T-helper 17 cell (primary cell): ENCODE measurements around the gene CXCL10. TPM values are rescaled to one million over a fixed set of nuclear protein-coding genes. Genes with fewer than 3 reads are reported as not detected.

Experiments
- ATAC-seq: fragments of 150-1000 bp; cut with Tn5 transposase; 2 replicates; pipeline ENCODE4 v1.10.0; 2021; ENCODE audit warnings: mild to moderate bottlenecking, moderate library complexity
- DNase-seq, 3 donors: peaks; one replicate each; pipeline versions ENCODE4 v3.0.0 to v3.0.0-alpha.2; 2020 to 2021
- H3K9me3 ChIP-seq: one replicate; pipeline ENCODE4 v1.7.0; 2013; ENCODE audit warnings: low read length, mild to moderate bottlenecking; ENCODE audit not compliant: control insufficient read depth, poor library complexity, severe bottlenecking
- H3K27ac Mint-ChIP-seq: one replicate; pipeline ENCODE4 v1.8.0; 2022; ENCODE audit warnings: mild to moderate bottlenecking, moderate library complexity, mixed read lengths
- H3K27me3 Mint-ChIP-seq: one replicate; pipeline ENCODE4 v1.8.0; 2022; ENCODE audit warnings: mixed read lengths
- H3K36me3 Mint-ChIP-seq: one replicate; pipeline ENCODE4 v1.8.0; 2022; ENCODE audit warnings: low read depth, mixed read lengths
- H3K4me1 Mint-ChIP-seq: one replicate; pipeline ENCODE4 v1.8.0; 2022; ENCODE audit warnings: mild to moderate bottlenecking, mixed read lengths
- H3K4me3 Mint-ChIP-seq: one replicate; pipeline ENCODE4 v1.8.0; 2022; ENCODE audit warnings: mild to moderate bottlenecking, moderate library complexity, mixed read lengths
- total RNA-seq, 4 donors: library from RNA in 2 of 4; stranded (reverse) in 2 of 4; gene quantifications; one replicate each; pipeline ENCODE4 v1.2.3 and lab custom pipeline; 2022 to 2026

CXCL10 gene
- total RNA-seq, 2 donors from 2014 or later = not detected

DNA sequence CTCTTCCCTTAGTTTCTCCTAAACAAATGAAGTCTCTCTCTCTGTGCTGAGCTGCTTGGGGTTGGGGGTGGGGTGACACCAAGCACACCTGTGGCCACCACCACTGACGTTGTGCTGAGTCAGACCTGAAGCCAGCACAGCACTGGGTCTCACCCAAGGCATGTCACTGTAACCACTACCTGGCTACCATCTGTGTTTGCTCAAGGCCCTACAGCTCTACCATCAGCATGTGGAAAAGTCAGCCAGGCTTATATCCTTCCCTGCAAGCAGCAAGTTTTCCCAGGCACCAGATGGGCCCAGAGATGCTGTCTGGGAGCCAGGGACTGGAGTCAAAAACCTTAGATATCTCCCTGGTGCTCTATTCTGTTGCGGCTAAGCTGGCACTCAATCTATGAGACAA is 6.9 kb downstream of the CXCL10 start:
- Mint-ChIP-seq H3K4me3 (no peak overlapping the region), H3K36me3 (no peaks in the 10 kb centered on the region), H3K4me1 (peaks cover 5% of the 10 kb centered on the region), H3K27ac (no peak overlapping the region), H3K27me3 (peaks cover 23% of the 10 kb centered on the region)
- DNase-seq (no peak), ATAC-seq (no peak)
- H3K9me3 ChIP-seq = no peaks in the 10 kb centered on the region

DNA sequence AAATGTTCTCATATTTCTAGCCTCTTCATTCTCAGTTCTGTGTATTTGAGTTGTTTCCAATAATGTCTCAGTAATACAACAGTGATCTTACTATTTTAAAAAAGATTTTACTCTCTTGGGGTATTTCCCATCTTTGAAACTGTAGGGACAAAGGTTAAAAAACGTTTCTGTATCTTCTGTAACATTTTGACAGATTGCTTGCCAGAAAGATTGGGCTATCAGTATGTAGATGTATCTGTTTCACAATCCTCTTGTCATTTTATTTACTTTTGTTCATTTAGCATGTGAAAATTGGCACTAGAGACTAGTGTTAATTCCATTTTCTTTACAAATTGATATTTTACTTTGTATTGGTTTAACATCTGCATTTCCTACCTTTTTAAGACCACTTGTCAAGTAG is 9.8 kb downstream of the CXCL10 start:
- Mint-ChIP-seq H3K27ac (no peak overlapping the region), H3K4me1 (peaks cover 4% of the 10 kb centered on the region), H3K27me3 (peaks cover 43% of the 10 kb centered on the region), H3K4me3 (no peak overlapping the region), H3K36me3 (no peaks in the 10 kb centered on the region)
- no peaks in the 10 kb centered on the region for H3K9me3 ChIP-seq
- no peak for ATAC-seq
- DNase-seq = no peak

DNA sequence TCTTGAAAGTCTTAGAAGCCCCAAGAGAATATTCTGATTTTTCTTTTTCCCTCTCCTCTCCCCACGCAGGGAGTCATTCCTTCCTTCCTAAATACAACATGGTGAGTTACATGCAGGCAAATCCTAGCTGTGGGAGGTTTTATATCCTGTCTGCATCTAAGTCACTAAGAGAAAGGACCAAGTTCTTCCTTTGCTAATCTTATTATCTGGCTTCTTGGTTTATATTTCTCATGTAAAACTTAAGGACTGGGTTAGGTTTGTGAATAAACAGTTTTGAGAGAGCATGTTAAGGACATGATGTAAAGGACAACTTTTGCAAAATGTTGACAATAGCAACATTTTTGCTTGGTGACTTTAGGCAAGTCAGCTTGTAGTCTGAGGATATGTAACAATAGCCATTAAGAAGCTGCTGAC is 10.9 kb downstream of the CXCL10 start:
- no peak overlapping the region for H3K27ac Mint-ChIP-seq
- no peak for ATAC-seq
- H3K27me3 Mint-ChIP-seq = peaks cover 50% of the 10 kb centered on the region
- DNase-seq = no peak
- H3K4me3 Mint-ChIP-seq = no peak overlapping the region
- no peaks in the 10 kb centered on the region for H3K36me3 Mint-ChIP-seq
- H3K4me1 Mint-ChIP-seq = peaks cover 4% of the 10 kb centered on the region
- no peaks in the 10 kb centered on the region for H3K9me3 ChIP-seq

DNA sequence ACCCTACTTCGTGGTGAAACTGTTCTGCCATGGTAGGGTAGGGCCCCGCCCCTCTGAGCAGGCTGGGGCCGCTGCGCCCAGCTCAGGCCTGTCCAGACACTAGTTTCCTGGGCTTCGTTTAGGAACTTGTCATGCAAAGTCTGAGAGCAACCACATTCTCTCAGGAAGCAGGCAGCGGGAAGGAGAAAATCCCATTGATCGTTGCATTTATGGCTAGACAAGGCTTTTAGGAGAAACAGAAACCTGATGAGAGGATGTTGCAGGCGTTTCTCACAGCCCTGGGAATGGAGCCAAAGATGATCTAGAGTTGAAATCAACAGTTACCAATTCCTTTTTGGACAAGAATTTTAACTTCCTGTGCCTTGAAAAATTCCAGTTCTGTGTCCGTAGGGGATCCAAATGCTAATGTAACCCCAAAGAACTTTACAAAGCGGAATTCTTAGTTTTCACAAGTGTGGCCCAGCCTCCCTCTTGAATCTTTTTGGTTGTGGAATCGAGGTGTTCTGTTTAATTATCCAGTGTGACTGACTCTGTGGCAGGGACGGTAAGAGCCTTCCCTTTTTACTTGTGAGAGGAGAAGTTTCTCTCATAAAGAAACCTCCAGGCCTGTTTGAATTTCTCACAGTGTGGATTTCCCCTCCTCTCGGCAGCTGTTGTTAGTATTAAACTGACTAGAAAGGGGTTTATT is 11.5 kb downstream of the CXCL10 start:
- H3K9me3 ChIP-seq = no peaks in the 10 kb centered on the region
- no peak overlapping the region for H3K4me3 Mint-ChIP-seq
- H3K4me1 Mint-ChIP-seq = peaks cover 4% of the 10 kb centered on the region
- no peak overlapping the region for H3K27ac Mint-ChIP-seq
- ATAC-seq (no peak), DNase-seq (no peak)
- peaks cover 50% of the 10 kb centered on the region for H3K27me3 Mint-ChIP-seq
- no peaks in the 10 kb centered on the region for H3K36me3 Mint-ChIP-seq

DNA sequence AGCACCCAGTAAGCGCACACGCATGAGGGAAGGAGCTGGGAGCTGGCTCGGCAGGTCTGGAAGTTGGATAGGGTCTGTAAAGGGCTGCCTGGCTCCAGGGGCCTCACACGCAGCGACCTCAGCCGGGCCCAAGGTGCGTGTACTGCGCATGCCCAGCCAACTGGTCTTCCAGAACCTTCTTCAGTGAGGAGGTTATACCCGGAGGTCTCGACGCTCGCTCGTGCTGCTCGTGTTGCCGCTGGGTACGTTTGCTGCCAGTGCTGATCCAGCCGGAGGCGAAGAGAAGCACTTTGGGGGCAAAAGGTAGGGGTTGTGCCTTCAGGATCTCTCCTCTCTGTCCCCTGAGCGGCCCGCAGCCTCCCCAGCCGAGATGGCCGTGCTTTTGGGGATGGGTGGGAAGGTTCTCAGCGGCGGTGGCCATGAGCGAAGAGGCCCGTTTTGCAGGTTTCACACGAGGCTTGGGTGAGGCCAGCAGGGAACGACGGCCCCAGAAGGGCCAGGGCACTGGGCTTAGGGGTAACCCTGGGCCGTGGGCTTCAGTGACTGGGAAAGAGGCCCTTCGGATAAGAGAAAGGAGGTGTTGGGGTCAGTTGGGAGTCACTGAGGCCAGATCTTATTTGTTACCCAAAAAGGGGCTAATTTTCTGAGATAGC is 12.2 kb downstream of the CXCL10 start:
- no peak for ATAC-seq
- Mint-ChIP-seq H3K27me3 (peaks cover 52% of the 10 kb centered on the region), H3K4me3 (no peak overlapping the region), H3K36me3 (no peaks in the 10 kb centered on the region), H3K4me1 (peaks cover 4% of the 10 kb centered on the region), H3K27ac (no peak overlapping the region)
- H3K9me3 ChIP-seq = no peaks in the 10 kb centered on the region
- DNase-seq = no peak

DNA sequence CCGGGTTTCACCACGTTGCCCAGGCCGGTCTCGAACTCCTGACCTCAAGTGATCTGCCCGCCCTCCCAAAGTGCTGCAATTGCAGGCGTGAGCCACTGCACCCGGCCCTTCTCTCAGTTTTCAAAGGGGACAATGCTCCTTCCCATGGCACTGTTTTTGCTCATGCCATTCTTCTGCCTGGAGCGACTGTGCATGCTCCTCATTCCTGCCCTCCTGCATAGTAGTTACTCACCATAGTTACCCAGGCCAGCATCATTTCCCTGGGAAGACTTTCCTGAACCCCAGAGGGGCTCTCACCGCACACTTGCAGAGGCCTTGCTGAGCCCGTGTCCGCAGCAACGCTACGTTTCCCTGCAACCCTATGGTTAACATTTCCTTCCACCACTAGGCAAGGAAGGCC is 12.7 kb downstream of the CXCL10 start:
- Mint-ChIP-seq H3K4me3 (no peak overlapping the region), H3K27ac (no peak overlapping the region), H3K4me1 (peaks cover 4% of the 10 kb centered on the region), H3K27me3 (peaks cover 58% of the 10 kb centered on the region), H3K36me3 (no peaks in the 10 kb centered on the region)
- DNase-seq (no peak), ATAC-seq (no peak)
- no peaks in the 10 kb centered on the region for H3K9me3 ChIP-seq

DNA sequence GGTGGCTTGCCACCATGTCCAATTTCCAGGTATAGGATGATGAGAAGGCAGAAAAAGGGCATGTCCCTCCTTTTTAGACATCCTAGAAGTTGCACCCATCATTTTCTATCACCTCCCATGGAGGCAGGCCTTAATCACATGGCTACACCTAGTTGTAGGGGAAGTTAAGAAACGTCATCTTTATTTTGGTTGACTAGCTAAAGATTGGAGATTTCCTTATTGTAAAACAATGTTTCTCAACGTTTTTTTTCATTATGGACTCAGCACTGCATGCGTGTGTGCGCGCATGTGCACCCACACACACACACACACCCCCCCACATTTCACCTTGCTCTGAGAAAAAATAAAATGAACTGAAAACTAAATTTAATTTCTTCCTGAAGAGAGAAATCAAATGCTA is 14.0 kb downstream of the CXCL10 start:
- DNase-seq (no peak), ATAC-seq (no peak)
- H3K9me3 ChIP-seq = no peaks in the 10 kb centered on the region
- Mint-ChIP-seq H3K36me3 (no peaks in the 10 kb centered on the region), H3K27me3 (peaks cover 63% of the 10 kb centered on the region), H3K27ac (no peak overlapping the region), H3K4me3 (no peak overlapping the region), H3K4me1 (peaks cover 2% of the 10 kb centered on the region)

DNA sequence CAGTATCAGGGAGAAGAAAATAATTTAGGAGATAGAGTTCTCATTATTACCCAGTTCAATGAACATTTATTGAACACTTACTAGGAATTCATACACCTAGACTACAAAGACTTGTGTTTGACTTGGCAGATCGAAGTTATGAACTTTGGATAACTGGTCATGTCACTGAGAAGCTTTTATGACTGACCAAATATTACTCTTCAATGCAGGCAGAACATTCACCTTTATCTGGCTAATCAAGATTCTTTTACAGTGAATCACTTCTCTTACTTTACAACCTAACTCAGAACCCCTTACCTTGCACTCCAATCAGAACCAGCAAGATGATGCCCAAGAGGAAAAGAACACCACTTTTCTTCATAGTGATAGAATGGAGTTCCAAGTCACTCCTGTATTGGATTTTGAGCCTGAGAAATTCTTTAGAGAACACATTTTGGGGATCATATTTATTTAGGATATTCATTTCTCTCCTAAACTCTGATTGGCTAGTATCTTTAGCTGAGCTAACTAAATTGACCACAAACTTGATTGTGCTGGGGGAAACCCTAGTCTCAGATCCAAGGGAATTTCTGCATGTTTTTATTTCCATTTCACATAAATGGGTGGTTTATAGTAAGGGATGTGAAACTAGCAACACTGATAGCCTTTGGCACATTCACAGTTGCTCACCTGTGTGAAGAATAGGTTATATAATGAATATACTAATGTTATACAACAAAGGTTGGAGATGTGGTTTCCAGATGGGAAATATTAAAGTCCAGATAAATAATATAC is 16.0 kb downstream of the CXCL10 start, which contains the start of gene CXCL9:
Gene CXCL9, minus strand, starts transcription at position 421 of the 774 bp plus-strand sequence. Its CDS starts 60 bp downstream, at position 361.
- peaks cover 70% of the 10 kb centered on the region for H3K27me3 Mint-ChIP-seq

DNA sequence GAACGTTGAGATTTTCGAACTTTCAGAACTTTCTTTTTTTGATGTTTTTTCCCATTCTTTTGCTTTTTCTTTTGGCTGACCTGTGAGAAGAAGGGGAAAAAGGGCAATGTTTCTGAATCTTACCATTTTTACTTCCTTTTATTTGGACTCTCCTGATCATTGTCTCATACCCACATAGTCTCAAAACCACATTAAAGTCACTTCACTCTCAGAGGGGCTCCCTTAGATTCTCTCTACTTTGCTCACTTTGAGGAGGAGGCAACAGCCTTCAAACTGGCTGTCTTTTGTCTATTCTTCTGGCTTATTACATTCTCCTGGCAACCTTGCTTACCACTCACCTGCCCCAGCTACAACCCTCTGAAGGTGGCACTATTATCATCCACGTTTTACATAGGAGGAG is 19.7 kb downstream of the CXCL10 start:
- no peaks in the 10 kb centered on the region for H3K9me3 ChIP-seq
- Mint-ChIP-seq H3K36me3 (peaks cover 7% of the 10 kb centered on the region), H3K27ac (no peak overlapping the region), H3K27me3 (peaks cover 48% of the 10 kb centered on the region), H3K4me1 (no peaks in the 10 kb centered on the region), H3K4me3 (no peak overlapping the region)
- no peak for DNase-seq
- no peak for ATAC-seq

More for the DNA sequence above, 16.0 kb downstream of the CXCL10 start, which contains the start of gene CXCL9:
- Mint-ChIP-seq H3K36me3 (peaks cover 7% of the 10 kb centered on the region), H3K4me3 (no peak within 1 kb of the TSS), H3K4me1 (no peaks in the 10 kb centered on the region), H3K27ac (no peak within 1 kb of the TSS)
- DNase-seq (no peak), ATAC-seq (no peak)
- no peaks in the 10 kb centered on the region for H3K9me3 ChIP-seq

DNA sequence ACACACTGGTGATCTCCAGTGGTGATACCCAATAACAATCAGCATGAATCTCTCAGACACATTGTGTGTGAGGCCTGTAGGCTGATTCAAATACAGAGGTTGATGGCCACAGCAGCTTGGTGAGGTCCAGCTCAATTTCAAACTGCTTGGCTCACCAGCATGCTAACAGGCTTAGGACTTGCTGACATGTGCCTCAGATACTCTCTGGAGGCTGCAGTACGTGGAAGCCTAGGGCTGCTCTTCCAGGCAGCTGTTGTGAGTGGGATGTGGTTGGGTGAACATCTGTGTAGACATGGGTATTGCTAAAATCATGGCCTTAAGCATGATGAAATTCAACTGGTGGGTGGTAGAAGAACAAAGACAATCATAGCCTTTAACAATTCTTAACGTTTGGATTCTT is 20.3 kb downstream of the CXCL10 start:
- Mint-ChIP-seq H3K4me1 (no peaks in the 10 kb centered on the region), H3K27me3 (peaks cover 42% of the 10 kb centered on the region), H3K4me3 (no peak overlapping the region), H3K36me3 (peaks cover 7% of the 10 kb centered on the region), H3K27ac (no peak overlapping the region)
- H3K9me3 ChIP-seq = no peaks in the 10 kb centered on the region
- ATAC-seq (no peak), DNase-seq (no peak)

DNA sequence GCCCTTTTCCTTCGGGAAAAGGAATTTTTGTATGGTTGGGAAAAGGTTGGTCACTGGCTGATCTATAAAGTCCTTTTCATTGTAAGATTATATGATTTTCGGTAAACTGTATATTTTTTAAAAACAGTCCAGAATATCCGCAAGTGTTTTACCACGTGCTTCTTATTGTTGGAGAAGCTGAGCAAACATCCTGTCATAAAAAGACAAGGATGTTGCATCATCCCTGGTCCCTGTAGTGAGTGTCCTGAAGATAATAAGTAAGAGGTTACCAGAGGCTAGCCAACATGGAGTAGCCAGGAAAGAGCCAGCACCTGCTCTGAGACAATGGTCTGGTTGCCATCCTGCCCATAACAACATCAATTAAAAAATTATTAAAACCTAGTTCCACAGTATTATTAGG is 21.1 kb downstream of the CXCL10 start:
- ATAC-seq (no peak), DNase-seq (no peak)
- Mint-ChIP-seq H3K27ac (no peak overlapping the region), H3K4me1 (no peaks in the 10 kb centered on the region), H3K4me3 (no peak overlapping the region), H3K27me3 (peaks cover 40% of the 10 kb centered on the region), H3K36me3 (peaks cover 9% of the 10 kb centered on the region)
- no peaks in the 10 kb centered on the region for H3K9me3 ChIP-seq

DNA sequence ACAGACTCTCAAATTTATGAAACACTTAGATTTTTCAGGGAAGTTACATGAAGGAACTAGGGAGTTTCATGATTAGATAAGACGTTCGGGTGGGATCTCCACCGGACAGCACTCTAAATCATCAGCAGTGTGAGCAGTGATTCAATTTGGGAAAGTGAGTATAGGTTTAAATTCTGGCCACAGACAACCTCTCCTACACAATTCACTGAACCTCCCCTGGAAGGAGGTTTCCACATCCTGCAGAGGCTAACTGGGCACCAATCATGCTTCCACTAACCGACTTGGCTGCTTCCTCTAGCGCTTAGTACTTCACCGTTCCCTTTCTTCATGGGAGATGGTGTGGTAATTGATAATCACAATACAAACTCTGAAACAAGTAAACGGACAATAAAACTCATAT is 21.6 kb downstream of the CXCL10 start:
- Mint-ChIP-seq H3K27ac (no peak overlapping the region), H3K36me3 (peaks cover 9% of the 10 kb centered on the region), H3K4me3 (no peak overlapping the region), H3K27me3 (peaks cover 40% of the 10 kb centered on the region), H3K4me1 (no peaks in the 10 kb centered on the region)
- H3K9me3 ChIP-seq = no peaks in the 10 kb centered on the region
- no peak for DNase-seq
- no peak for ATAC-seq

DNA sequence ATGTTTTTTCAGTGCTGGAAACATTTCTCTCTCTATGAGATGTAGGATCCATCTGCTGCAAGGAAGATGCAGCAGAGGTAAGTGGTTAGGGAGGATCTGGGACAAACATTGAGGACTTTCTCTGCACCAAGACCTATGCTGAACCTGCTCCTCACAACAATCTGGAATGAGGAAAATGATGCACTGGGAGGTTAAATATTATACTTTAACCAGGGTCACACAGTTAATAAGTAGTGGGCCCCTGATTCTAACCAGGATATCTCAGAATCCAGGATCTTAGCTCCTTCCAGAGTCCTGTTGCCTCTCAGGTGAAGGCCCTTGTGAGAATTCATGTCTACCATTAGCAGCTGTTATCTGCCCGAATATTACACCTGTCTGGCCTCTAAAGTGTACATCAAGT is 23.0 kb downstream of the CXCL10 start:
- Mint-ChIP-seq H3K36me3 (peaks cover 9% of the 10 kb centered on the region), H3K4me3 (no peak overlapping the region), H3K27me3 (peaks cover 30% of the 10 kb centered on the region), H3K4me1 (peaks cover 2% of the 10 kb centered on the region), H3K27ac (no peak overlapping the region)
- no peaks in the 10 kb centered on the region for H3K9me3 ChIP-seq
- DNase-seq (no peak), ATAC-seq (no peak)
